Thyroid gland (tissue), 4 donors: ENCODE measurements around the gene NPAS1.

Experiments used
- POLR2A ChIP-seq, 2 donors: fragments of 450-650 bp; IDR thresholded peaks; one replicate each; pipeline ENCODE4 v1.6.1; 2017; ENCODE audit warnings: antibody characterized with exemption in 2 of 2, mild to moderate bottlenecking in 2 of 2, moderate library complexity in 1 of 2
- TF ChIP-seq, protein P1 (sequence below), 6 experiments: fragments of 200-600 bp in 3 of 6; fragments of 450-650 bp in 3 of 6; sonication (generic) in 3 of 6; IDR thresholded peaks; one replicate each; pipeline ENCODE4 v1.5.1; 2016 to 2019; ENCODE audit warnings: antibody characterized with exemption in 6 of 6, mild to moderate bottlenecking in 2 of 6, inconsistent platforms in 1 of 6, moderate library complexity in 1 of 6

DNA sequence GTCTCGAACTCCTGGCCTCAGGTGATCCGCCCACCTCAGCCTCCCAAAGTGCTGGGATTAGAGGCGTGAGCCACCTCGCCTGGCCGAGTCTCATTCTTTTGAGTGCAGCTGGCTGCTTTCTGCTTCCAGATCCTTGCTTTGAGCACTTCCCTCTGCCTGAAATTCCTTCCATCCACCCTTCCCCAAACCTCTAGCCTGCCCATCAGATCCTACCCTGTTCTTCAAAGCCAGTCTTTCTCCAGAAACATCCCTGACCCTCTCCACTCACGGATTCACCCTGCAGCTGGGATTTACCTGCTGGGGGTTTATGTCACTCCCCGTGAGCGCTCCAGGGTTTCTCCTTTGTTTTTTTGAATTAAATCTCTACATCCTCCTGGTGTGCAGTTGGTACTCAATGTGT, 13.1 kb upstream of the NPAS1 start:
- TF ChIP-seq, protein P1, sequence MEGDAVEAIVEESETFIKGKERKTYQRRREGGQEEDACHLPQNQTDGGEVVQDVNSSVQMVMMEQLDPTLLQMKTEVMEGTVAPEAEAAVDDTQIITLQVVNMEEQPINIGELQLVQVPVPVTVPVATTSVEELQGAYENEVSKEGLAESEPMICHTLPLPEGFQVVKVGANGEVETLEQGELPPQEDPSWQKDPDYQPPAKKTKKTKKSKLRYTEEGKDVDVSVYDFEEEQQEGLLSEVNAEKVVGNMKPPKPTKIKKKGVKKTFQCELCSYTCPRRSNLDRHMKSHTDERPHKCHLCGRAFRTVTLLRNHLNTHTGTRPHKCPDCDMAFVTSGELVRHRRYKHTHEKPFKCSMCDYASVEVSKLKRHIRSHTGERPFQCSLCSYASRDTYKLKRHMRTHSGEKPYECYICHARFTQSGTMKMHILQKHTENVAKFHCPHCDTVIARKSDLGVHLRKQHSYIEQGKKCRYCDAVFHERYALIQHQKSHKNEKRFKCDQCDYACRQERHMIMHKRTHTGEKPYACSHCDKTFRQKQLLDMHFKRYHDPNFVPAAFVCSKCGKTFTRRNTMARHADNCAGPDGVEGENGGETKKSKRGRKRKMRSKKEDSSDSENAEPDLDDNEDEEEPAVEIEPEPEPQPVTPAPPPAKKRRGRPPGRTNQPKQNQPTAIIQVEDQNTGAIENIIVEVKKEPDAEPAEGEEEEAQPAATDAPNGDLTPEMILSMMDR (IDR thresholded peaks at IDR 0.05): no peak
- TF ChIP-seq POLR2A (IDR thresholded peaks at IDR 0.05): no peak
